LNCaP clone FGC (cell line): Measurements from ENCODE around the gene NLN.

Source experiments
- DNase-seq: peaks from one replicate; pipeline ENCODE4 v3.0.0-alpha.2; 2011; ENCODE audit warnings: low read depth
- H3K4me3 ChIP-seq: 2 replicates; pipeline ENCODE4 v1.5.1; 2011; ENCODE audit warnings: mild to moderate bottlenecking, low read depth, low read length, control low read depth
- CTCF ChIP-seq: IDR thresholded peaks from 2 replicates; pipeline ENCODE4 v1.5.1; 2012; ENCODE audit warnings: mild to moderate bottlenecking; ENCODE audit not compliant: control insufficient read depth, insufficient read depth; ENCODE audit errors: extremely low read depth

Gene NLN

GRCh38 chr5:65749221-65749844, 27.3 kb downstream of the NLN start:
- TF ChIP-seq CTCF = no peak
- H3K4me3 ChIP-seq = no peak overlapping the region
- DNase-seq = no peak

- no peak for TF ChIP-seq CTCF
- no peak for DNase-seq
- no peak overlapping the region for H3K4me3 ChIP-seq
These were observed 28.0 kb downstream of the NLN start for GRCh38 chr5:65749956-65750355.

- no peak for TF ChIP-seq CTCF
- H3K4me3 ChIP-seq = no peak overlapping the region
- DNase-seq = no peak
These were observed 28.9 kb downstream of the NLN start for GRCh38 chr5:65750938-65751337.

GRCh38 chr5:65753189-65753588, 31.2 kb downstream of the NLN start:
- DNase-seq = no peak
- TF ChIP-seq CTCF = no peak
- H3K4me3 ChIP-seq = no peak overlapping the region

- no peak overlapping the region for H3K4me3 ChIP-seq
- no peak for DNase-seq
- no peak for TF ChIP-seq CTCF
These were observed 36.6 kb downstream of the NLN start for GRCh38 chr5:65758546-65759144.

- H3K4me3 ChIP-seq = no peak overlapping the region
- TF ChIP-seq CTCF = peak; percentile 76
- DNase-seq = peak; percentile 73
These were observed 38.7 kb downstream of the NLN start for GRCh38 chr5:65760504-65761275.
